GM12875 (cell line): ENCODE results near the gene LSM7.
A peak's percentile ranks its signal among the peaks of the same experiment; 100 is the strongest.

Experiments
- H3K4me3 ChIP-seq: one replicate; pipeline ENCODE4 v1.5.1; 2011; ENCODE audit warnings: low read depth, low read length, control low read depth
- CTCF ChIP-seq: IDR thresholded peaks from 2 replicates; pipeline ENCODE4 v1.5.1; 2011; ENCODE audit warnings: low read depth, mild to moderate bottlenecking, control low read depth, inconsistent platforms, low read length, moderate library complexity, borderline replicate concordance; ENCODE audit not compliant: insufficient read depth

LSM7 gene

DNA sequence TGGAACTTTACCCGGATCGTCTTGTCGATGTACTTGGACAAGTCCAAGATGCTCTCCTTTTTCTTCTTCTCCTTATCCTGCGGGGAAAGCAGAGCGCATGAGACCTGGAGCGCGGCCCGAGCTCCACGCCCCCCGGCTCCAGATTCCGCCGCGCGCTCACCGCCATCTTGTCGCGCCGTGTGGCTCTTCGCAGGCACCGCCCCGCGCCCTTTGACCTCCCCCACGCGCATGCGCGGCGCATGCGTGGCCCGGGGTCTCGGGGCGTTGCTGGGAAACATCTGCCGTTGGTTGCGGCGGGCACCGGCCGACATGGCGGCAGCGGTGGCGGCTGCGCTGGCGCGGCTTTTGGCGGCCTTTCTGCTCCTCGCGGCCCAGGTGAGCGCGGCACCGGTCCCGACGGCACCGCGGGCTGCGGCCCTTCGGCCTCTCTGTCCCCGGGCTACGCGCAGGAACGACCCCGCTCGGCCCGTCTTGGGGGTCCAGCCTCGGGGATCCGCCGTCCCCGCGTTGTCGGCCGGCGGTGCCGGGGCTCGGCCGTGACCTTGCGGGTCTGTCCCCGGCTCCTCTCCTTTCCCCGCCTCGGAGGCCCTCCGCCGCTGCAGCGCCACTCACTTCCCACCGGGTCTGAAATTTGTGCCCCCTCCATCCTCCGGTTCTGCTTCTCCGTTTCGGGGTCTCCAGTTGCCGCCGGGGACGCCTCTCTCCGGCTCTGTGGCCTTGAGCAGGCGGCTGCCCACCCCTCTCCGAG is at the start of gene LSM7, which contains the start of gene SPPL2B:
Gene LSM7, minus strand, starts transcription at position 186 of the 748 bp plus-strand sequence. Its CDS starts 20 bp downstream, at position 166.
Gene SPPL2B, plus strand, starts transcription at position 284 of the 748 bp plus-strand sequence. Its CDS starts 26 bp downstream, at position 310.
- peak within 1 kb of the TSS; percentile 99 for H3K4me3 ChIP-seq
- TF ChIP-seq CTCF: no peak

- no peak overlapping the region for H3K4me3 ChIP-seq
- no peak for TF ChIP-seq CTCF
These were observed 48.6 kb upstream of the LSM7 start for GRCh38 chr19:2376784-2377519.

DNA sequence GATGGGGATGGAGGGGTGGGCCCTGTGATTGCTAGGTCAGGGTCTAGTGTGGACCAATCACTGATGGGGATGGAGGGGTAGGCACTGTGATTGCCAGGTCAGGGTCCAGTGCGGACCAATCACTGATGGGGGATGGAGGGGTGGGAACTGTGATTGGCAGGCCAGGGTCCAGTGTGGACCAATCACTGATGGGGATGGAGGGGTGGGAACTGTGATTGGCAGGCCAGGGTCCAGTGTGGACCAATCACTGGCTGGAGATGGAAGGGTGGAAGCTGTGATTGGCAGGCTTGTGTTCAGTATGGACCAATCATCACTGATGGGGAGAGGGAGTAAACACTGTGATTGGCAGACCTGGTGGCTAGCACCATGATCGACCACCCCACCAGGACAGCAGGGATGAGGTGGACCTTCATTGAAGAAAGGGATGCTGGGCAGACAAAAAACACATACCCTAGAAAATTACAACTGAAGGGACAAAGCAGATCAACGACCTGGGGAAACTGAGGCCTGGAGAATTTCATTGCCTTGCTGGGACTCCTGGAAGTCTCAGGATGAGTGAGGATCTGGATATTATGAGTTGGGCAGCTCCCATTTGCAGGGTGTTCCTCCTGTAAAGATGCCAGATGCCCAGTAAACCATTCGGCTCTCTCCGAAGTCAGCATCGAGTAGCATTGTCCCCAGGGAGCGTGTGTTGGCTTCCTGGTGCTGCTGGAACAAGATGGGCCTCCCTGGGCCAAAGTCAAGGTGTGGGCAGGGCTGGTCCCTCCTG is 47.2 kb upstream of the LSM7 start:
- TF ChIP-seq CTCF: no peak
- H3K4me3 ChIP-seq: no peak overlapping the region

GRCh38 chr19:2374808-2375207 is 46.4 kb upstream of the LSM7 start:
- no peak overlapping the region for H3K4me3 ChIP-seq
- no peak for TF ChIP-seq CTCF

- no peak for TF ChIP-seq CTCF
- no peak overlapping the region for H3K4me3 ChIP-seq
These were observed 43.8 kb upstream of the LSM7 start for GRCh38 chr19:2372076-2372612.

- H3K4me3 ChIP-seq: no peak overlapping the region
- no peak for TF ChIP-seq CTCF
These were observed 43.3 kb upstream of the LSM7 start for GRCh38 chr19:2371656-2372055.
